GM19025 (cell line): ENCODE results near the gene NOM1.
A peak's percentile ranks its signal among the peaks of the same experiment; 100 is the strongest.

Experiments used
- ATAC-seq: cut with Tn5 transposase; IDR thresholded peaks from one replicate; pipeline ENCODE4 v1.9.1; 2021; ENCODE audit warnings: mild to moderate bottlenecking, low read depth, moderate library complexity; ENCODE audit not compliant: unreplicated experiment

NOM1 gene

GRCh38 chr7:157003445-157003755 is 53.9 kb downstream of the NOM1 start:
- ATAC-seq = no peak

- ATAC-seq = no peak
Measured at GRCh38 chr7:157003756-157004520, 54.4 kb downstream of the NOM1 start.

GRCh38 chr7:157004521-157005455 is 55.3 kb downstream of the NOM1 start:
- no peak for ATAC-seq

GRCh38 chr7:157005456-157006204 is 56.1 kb downstream of the NOM1 start:
- ATAC-seq = no peak

- ATAC-seq = no peak
Measured at GRCh38 chr7:157006205-157006747, 56.8 kb downstream of the NOM1 start.

GRCh38 chr7:157006829-157007469 is 57.4 kb downstream of the NOM1 start:
- no peak for ATAC-seq

GRCh38 chr7:157007470-157008066 is 58.1 kb downstream of the NOM1 start:
- no peak for ATAC-seq

- ATAC-seq = peak; percentile 0
Measured at GRCh38 chr7:157008206-157009169, 59.0 kb downstream of the NOM1 start.

- ATAC-seq = peak; percentile 24
Measured at GRCh38 chr7:157009170-157009777, 59.8 kb downstream of the NOM1 start.

GRCh38 chr7:157009778-157010587 is 60.5 kb downstream of the NOM1 start:
- ATAC-seq = peak; percentile 25

- ATAC-seq = peak; percentile 76
Measured at GRCh38 chr7:157010588-157011332, 61.2 kb downstream of the NOM1 start, which contains the start of gene MNX1. MNX1 (minus strand) TSS chr7:157010663; CDS start chr7:157010350, 313 bp downstream.

- no peak for ATAC-seq
Measured at GRCh38 chr7:157011333-157012112, 62.0 kb downstream of the NOM1 start.

- ATAC-seq = no peak
Measured at GRCh38 chr7:157012113-157012547, 62.6 kb downstream of the NOM1 start.

- ATAC-seq = no peak
Measured at GRCh38 chr7:157013101-157013500, 63.6 kb downstream of the NOM1 start.

- no peak for ATAC-seq
Measured at GRCh38 chr7:157013602-157014549, 64.4 kb downstream of the NOM1 start.
